SKM-1 treated with dmso at 0.1 percent for 144 hours (cell line): ENCODE data around the gene IL18.
"Not testable (repeated sequence)": the region's sequence is repeated elsewhere in the genome, so short reads cannot be mapped to it uniquely, and the experiment has no call there.

Experiments
- DNase-seq: peaks from one replicate; lab custom pipeline; 2025; ENCODE audit not compliant: unreplicated experiment; lab: John Stamatoyannopoulos, UW

Gene IL18

GRCh38 chr11:112172362-112172994, 8.6 kb upstream of the IL18 start:
- DNase-seq: no peak

- no peak for DNase-seq
These were observed 3.3 kb upstream of the IL18 start, which contains the start of gene TEX12 for GRCh38 chr11:112167145-112167544. Gene TEX12, plus strand, starts transcription at chr11:112167372. Its CDS starts 1,897 bp downstream, at chr11:112169269.

- no peak for DNase-seq
These were observed 2.7 kb upstream of the IL18 start for GRCh38 chr11:112166562-112166961.

GRCh38 chr11:112165049-112165448, 1.2 kb upstream of the IL18 start:
- no peak for DNase-seq

- no peak for DNase-seq
These were observed 940 bp downstream of the IL18 start for GRCh38 chr11:112162761-112163546.

- DNase-seq: not testable (repeated sequence)
These were observed 1.7 kb downstream of the IL18 start for GRCh38 chr11:112162200-112162599.

- peak; percentile 51 for DNase-seq
These were observed 2.9 kb downstream of the IL18 start for GRCh38 chr11:112161012-112161411.

GRCh38 chr11:112160091-112160848, 3.6 kb downstream of the IL18 start:
- no peak for DNase-seq

GRCh38 chr11:112159098-112160065, 4.5 kb downstream of the IL18 start:
- peak; percentile 76 for DNase-seq

- peak; percentile 50 for DNase-seq
These were observed 6.7 kb downstream of the IL18 start for GRCh38 chr11:112156956-112157766.

GRCh38 chr11:112156153-112156955, 7.5 kb downstream of the IL18 start:
- no peak for DNase-seq

GRCh38 chr11:112150517-112150916, 13.4 kb downstream of the IL18 start:
- DNase-seq: no peak

- no peak for DNase-seq
These were observed 20.3 kb downstream of the IL18 start for GRCh38 chr11:112143597-112143996.

- DNase-seq: no peak
These were observed 29.4 kb downstream of the IL18 start for GRCh38 chr11:112134473-112134872.

GRCh38 chr11:112132737-112133136, 31.2 kb downstream of the IL18 start:
- no peak for DNase-seq

GRCh38 chr11:112129656-112130055, 34.2 kb downstream of the IL18 start:
- peak; percentile 69 for DNase-seq

GRCh38 chr11:112128483-112129121, 35.3 kb downstream of the IL18 start:
- DNase-seq: no peak

GRCh38 chr11:112127056-112127455, 36.8 kb downstream of the IL18 start:
- no peak for DNase-seq
